CD4-positive, alpha-beta T cell treated with Interleukin-15 for 1 hour (primary cell): ENCODE results near the gene ARHGDIB.

ENCODE experiments used
- DNase-seq: peaks from one replicate; pipeline ENCODE4 v3.0.0-alpha.2; 2020

Gene ARHGDIB

GRCh38 chr12:14982562-14982961, 21.2 kb upstream of the ARHGDIB start:
- no peak for DNase-seq

GRCh38 chr12:14981049-14981448, 19.6 kb upstream of the ARHGDIB start:
- DNase-seq = peak; percentile 74

- no peak for DNase-seq
Measured at GRCh38 chr12:14979468-14979867, 18.1 kb upstream of the ARHGDIB start.

GRCh38 chr12:14976658-14977057, 15.3 kb upstream of the ARHGDIB start:
- DNase-seq = no peak

GRCh38 chr12:14975457-14975856, 14.1 kb upstream of the ARHGDIB start:
- DNase-seq = no peak

GRCh38 chr12:14974633-14975032, 13.2 kb upstream of the ARHGDIB start:
- no peak for DNase-seq

GRCh38 chr12:14972816-14973215, 11.4 kb upstream of the ARHGDIB start, which contains the start of gene PDE6H:
PDE6H (plus strand) TSS chr12:14973042; CDS start chr12:14978013, 4,971 bp downstream.
- DNase-seq = no peak

GRCh38 chr12:14970473-14970872, 9.1 kb upstream of the ARHGDIB start:
- no peak for DNase-seq

GRCh38 chr12:14968478-14968877, 7.1 kb upstream of the ARHGDIB start:
- no peak for DNase-seq

- no peak for DNase-seq
Measured at GRCh38 chr12:14965221-14965620, 3.8 kb upstream of the ARHGDIB start.

- DNase-seq = no peak
Measured at GRCh38 chr12:14964406-14964805, 3.0 kb upstream of the ARHGDIB start.

GRCh38 chr12:14963520-14963919, 2.1 kb upstream of the ARHGDIB start:
- no peak for DNase-seq

GRCh38 chr12:14962797-14963196, 1.4 kb upstream of the ARHGDIB start:
- DNase-seq = no peak

GRCh38 chr12:14962153-14962539, 745 bp upstream of the ARHGDIB start:
- no peak for DNase-seq

- peak; percentile 68 for DNase-seq
Measured at GRCh38 chr12:14960548-14961465, 594 bp downstream of the ARHGDIB start.

GRCh38 chr12:14959916-14960496, 1.4 kb downstream of the ARHGDIB start:
- no peak for DNase-seq

- no peak for DNase-seq
Measured at GRCh38 chr12:14959463-14959862, 1.9 kb downstream of the ARHGDIB start.

GRCh38 chr12:14959126-14959440, 2.3 kb downstream of the ARHGDIB start:
- peak; percentile 36 for DNase-seq

GRCh38 chr12:14958361-14959125, 2.9 kb downstream of the ARHGDIB start:
- DNase-seq = peak; percentile 37

- no peak for DNase-seq
Measured at GRCh38 chr12:14957551-14958168, 3.7 kb downstream of the ARHGDIB start.

- DNase-seq = no peak
Measured at GRCh38 chr12:14956905-14957304, 4.5 kb downstream of the ARHGDIB start.

- DNase-seq = peak; percentile 47
Measured at GRCh38 chr12:14956024-14956891, 5.1 kb downstream of the ARHGDIB start.
